Fibroblast of the aortic adventitia (primary cell): Measurements from ENCODE around the gene RBP2. TPM values are rescaled to one million over a fixed set of nuclear protein-coding genes. Genes with fewer than 3 reads are reported as not detected.

Source experiments
- DNase-seq: peaks from one replicate; pipeline ENCODE4 v3.0.0-alpha.2; 2010; ENCODE audit warnings: low read depth
- H3K4me3 ChIP-seq: 2 replicates; pipeline ENCODE4 v1.5.1; 2011; ENCODE audit warnings: low read depth, mild to moderate bottlenecking, control low read depth, low read length, moderate library complexity
- CTCF ChIP-seq: IDR thresholded peaks from 2 replicates; pipeline ENCODE4 v1.5.1; 2011; ENCODE audit warnings: mild to moderate bottlenecking, low read length, control low read depth, inconsistent platforms; ENCODE audit not compliant: insufficient read depth
- total RNA-seq: library from RNA; depleted of rRNA; stranded (reverse); fragments of >200 nt; gene quantifications from 2 replicates; pipeline ENCODE4 v1.2.3, GENCODE V29; 2012; ENCODE audit warnings: low replicate concordance

RBP2 gene
- total RNA-seq, 1 donor = not detected

- no peak overlapping the region for H3K4me3 ChIP-seq
- no peak for TF ChIP-seq CTCF
- no peak for DNase-seq
Observed at GRCh38 chr3:139521144-139521543, 44.8 kb upstream of the RBP2 start.

- DNase-seq = peak; percentile 51
- no peak overlapping the region for H3K4me3 ChIP-seq
- TF ChIP-seq CTCF = peak; percentile 36
Observed at GRCh38 chr3:139519998-139520737, 43.9 kb upstream of the RBP2 start.

GRCh38 chr3:139518926-139519842 is 42.9 kb upstream of the RBP2 start:
- no peak for DNase-seq
- TF ChIP-seq CTCF = no peak

GRCh38 chr3:139518306-139518705 is 42.0 kb upstream of the RBP2 start:
- H3K4me3 ChIP-seq = no peak overlapping the region
- no peak for DNase-seq
- no peak for TF ChIP-seq CTCF

More at GRCh38 chr3:139518926-139519842, 42.9 kb upstream of the RBP2 start:
- no peak overlapping the region for H3K4me3 ChIP-seq

GRCh38 chr3:139517321-139518065 is 41.2 kb upstream of the RBP2 start:
- no peak overlapping the region for H3K4me3 ChIP-seq
- DNase-seq = peak; percentile 31
- no peak for TF ChIP-seq CTCF

- DNase-seq = no peak
- H3K4me3 ChIP-seq = no peak overlapping the region
- TF ChIP-seq CTCF = no peak
Observed at GRCh38 chr3:139514741-139515140, 38.4 kb upstream of the RBP2 start.
